Muscle layer of colon (tissue), 2 donors: ENCODE results near the gene RBM46.
"Not testable (repeated sequence)": the region's sequence is repeated elsewhere in the genome, so short reads cannot be mapped to it uniquely, and the experiment has no call there.

ENCODE experiments used
- H3K27ac ChIP-seq: one replicate; pipeline ENCODE4 v1.7.0; 2013; ENCODE audit warnings: low read depth, mild to moderate bottlenecking, low read length, moderate library complexity
- H3K27me3 ChIP-seq, 2 donors: one replicate each; pipeline ENCODE4 v1.7.0; 2013; ENCODE audit warnings: low read length in 2 of 2, mild to moderate bottlenecking in 2 of 2; ENCODE audit not compliant: insufficient read depth in 2 of 2, control insufficient read depth in 1 of 2
- H3K36me3 ChIP-seq: one replicate; pipeline ENCODE4 v1.7.0; 2013; ENCODE audit warnings: mild to moderate bottlenecking, low read length; ENCODE audit not compliant: insufficient read depth
- H3K4me1 ChIP-seq: one replicate; pipeline ENCODE4 v1.7.0; 2013; ENCODE audit warnings: mild to moderate bottlenecking, low read length; ENCODE audit not compliant: insufficient read depth
- H3K4me3 ChIP-seq, 2 donors: one replicate each; pipeline ENCODE4 v1.7.0; 2013; ENCODE audit warnings: low read length in 2 of 2, low read depth in 1 of 2, mild to moderate bottlenecking in 1 of 2, moderate library complexity in 1 of 2
- H3K9ac ChIP-seq: one replicate; pipeline ENCODE4 v1.7.0; 2013; ENCODE audit warnings: low read length
- H3K9me3 ChIP-seq: one replicate; pipeline ENCODE4 v1.7.0; 2013; ENCODE audit warnings: mild to moderate bottlenecking, low read length
- donor health status: abdominal sarcoma.
- donor health status: Adenocarcinoma of cecum.

The RBM46 gene

GRCh38 chr4:154838694-154839093 is 57.6 kb downstream of the RBM46 start:
- Histone ChIP-seq H3K27me3 (no peaks in the 10 kb centered on the region), H3K9me3 (no peaks in the 10 kb centered on the region), H3K4me3 (no peak overlapping the region), H3K9ac (no peak overlapping the region), H3K4me1 (no peaks in the 10 kb centered on the region), H3K27ac (no peak overlapping the region), H3K36me3 (no peaks in the 10 kb centered on the region)

GRCh38 chr4:154854362-154854761 is 73.3 kb downstream of the RBM46 start:
- no peak overlapping the region for H3K27ac ChIP-seq
- no peaks in the 10 kb centered on the region for H3K27me3 ChIP-seq
- no peaks in the 10 kb centered on the region for H3K4me1 ChIP-seq
- H3K9me3 ChIP-seq, result no peaks in the 10 kb centered on the region
- no peak overlapping the region for H3K4me3 ChIP-seq
- no peaks in the 10 kb centered on the region for H3K36me3 ChIP-seq
- no peak overlapping the region for H3K9ac ChIP-seq

GRCh38 chr4:154858166-154858565 is 77.1 kb downstream of the RBM46 start:
- peaks cover 3% of the 10 kb centered on the region for H3K9me3 ChIP-seq
- H3K4me1 ChIP-seq, result no peaks in the 10 kb centered on the region
- H3K4me3 ChIP-seq, result no peak overlapping the region
- H3K36me3 ChIP-seq, result no peaks in the 10 kb centered on the region
- H3K27ac ChIP-seq, result no peak overlapping the region
- no peaks in the 10 kb centered on the region for H3K27me3 ChIP-seq
- no peak overlapping the region for H3K9ac ChIP-seq

GRCh38 chr4:154868414-154869194 is 87.5 kb downstream of the RBM46 start:
- Histone ChIP-seq H3K9me3 (no peaks in the 10 kb centered on the region), H3K4me3 (no peak overlapping the region), H3K9ac (no peak overlapping the region), H3K27me3 (no peaks in the 10 kb centered on the region), H3K4me1 (no peaks in the 10 kb centered on the region), H3K27ac (no peak overlapping the region), H3K36me3 (no peaks in the 10 kb centered on the region)

GRCh38 chr4:154869301-154869700 is 88.2 kb downstream of the RBM46 start:
- H3K27me3 ChIP-seq, result no peaks in the 10 kb centered on the region
- no peaks in the 10 kb centered on the region for H3K36me3 ChIP-seq
- no peak overlapping the region for H3K9ac ChIP-seq
- no peak overlapping the region for H3K4me3 ChIP-seq
- H3K27ac ChIP-seq, result no peak overlapping the region
- H3K9me3 ChIP-seq, result no peaks in the 10 kb centered on the region
- no peaks in the 10 kb centered on the region for H3K4me1 ChIP-seq

- Histone ChIP-seq H3K4me3 (no peak overlapping the region), H3K36me3 (no peaks in the 10 kb centered on the region), H3K4me1 (no peaks in the 10 kb centered on the region), H3K9ac (no peak overlapping the region), H3K9me3 (no peaks in the 10 kb centered on the region), H3K27ac (no peak overlapping the region), H3K27me3 (no peaks in the 10 kb centered on the region)
Measured at GRCh38 chr4:154872198-154872597, 91.1 kb downstream of the RBM46 start.

- not testable (repeated sequence) for H3K27me3 ChIP-seq, H3K27ac ChIP-seq, H3K4me3 ChIP-seq, H3K36me3 ChIP-seq, H3K9me3 ChIP-seq, H3K4me1 ChIP-seq, H3K9ac ChIP-seq
Measured at GRCh38 chr4:154874049-154874448, 93.0 kb downstream of the RBM46 start.

GRCh38 chr4:154877110-154877760 is 96.2 kb downstream of the RBM46 start:
- Histone ChIP-seq H3K9ac (no peak overlapping the region), H3K27me3 (no peaks in the 10 kb centered on the region), H3K4me3 (no peak overlapping the region), H3K4me1 (no peaks in the 10 kb centered on the region), H3K9me3 (no peaks in the 10 kb centered on the region), H3K27ac (no peak overlapping the region), H3K36me3 (no peaks in the 10 kb centered on the region)
